GM03348 (cell line): Measurements from ENCODE around the gene RAC2.

ENCODE experiments used
- DNase-seq: peaks from one replicate; pipeline ENCODE4 v3.0.0; 2012; ENCODE audit warnings: low spot score

RAC2 gene

GRCh38 chr22:37244114-37244921 lies at the start of gene RAC2:
TSS of gene RAC2 (minus strand) at chr22:37244269. CDS start at chr22:37244148, 121 bp downstream.
- peak; percentile 80 for DNase-seq

GRCh38 chr22:37293172-37293571 lies 49.1 kb upstream of the RAC2 start:
- DNase-seq: no peak

- DNase-seq: no peak
These were observed 48.6 kb upstream of the RAC2 start for GRCh38 chr22:37292641-37293040.

GRCh38 chr22:37291559-37292298 lies 47.7 kb upstream of the RAC2 start:
- no peak for DNase-seq

GRCh38 chr22:37290737-37291136 lies 46.7 kb upstream of the RAC2 start:
- DNase-seq: peak; percentile 90

GRCh38 chr22:37289156-37289735 lies 45.2 kb upstream of the RAC2 start:
- no peak for DNase-seq

- DNase-seq: no peak
These were observed 44.5 kb upstream of the RAC2 start for GRCh38 chr22:37288521-37288920.

- DNase-seq: no peak
These were observed 43.5 kb upstream of the RAC2 start for GRCh38 chr22:37287550-37287951.

GRCh38 chr22:37285937-37286336 lies 41.9 kb upstream of the RAC2 start:
- no peak for DNase-seq

GRCh38 chr22:37284805-37285355 lies 40.8 kb upstream of the RAC2 start:
- DNase-seq: no peak

- no peak for DNase-seq
These were observed 40.2 kb upstream of the RAC2 start for GRCh38 chr22:37284126-37284804.

GRCh38 chr22:37283393-37283937 lies 39.4 kb upstream of the RAC2 start:
- no peak for DNase-seq

GRCh38 chr22:37282385-37282677 lies 38.3 kb upstream of the RAC2 start, which contains the start of gene CYTH4:
TSS of gene CYTH4 (plus strand) at chr22:37282508. CDS start at chr22:37282570, 62 bp downstream.
- DNase-seq: no peak

- DNase-seq: no peak
These were observed 37.7 kb upstream of the RAC2 start for GRCh38 chr22:37281646-37282384.

- DNase-seq: no peak
These were observed 37.1 kb upstream of the RAC2 start for GRCh38 chr22:37281195-37281594.

- DNase-seq: no peak
These were observed 36.6 kb upstream of the RAC2 start for GRCh38 chr22:37280718-37281117.

GRCh38 chr22:37279331-37280181 lies 35.5 kb upstream of the RAC2 start:
- no peak for DNase-seq

GRCh38 chr22:37278261-37278660 lies 34.2 kb upstream of the RAC2 start:
- no peak for DNase-seq

GRCh38 chr22:37277384-37277783 lies 33.3 kb upstream of the RAC2 start:
- no peak for DNase-seq

- DNase-seq: peak; percentile 65
These were observed 32.7 kb upstream of the RAC2 start for GRCh38 chr22:37276776-37277175.
